HEK293 (cell line): ENCODE measurements around the gene AFAP1L2.

ENCODE experiments used
- CTCF ChIA-PET: fragments of 350-600 bp; formaldehyde crosslinking; extraction: SDS; loops from one replicate; lab custom pipeline; 2021; ENCODE audit warnings: antibody characterized with exemption; lab: Yijun Ruan, JAX
- POLR2A ChIA-PET: fragments of 300-600 bp; formaldehyde crosslinking; extraction: SDS; loops from one replicate; lab custom pipeline; 2020; ENCODE audit warnings: antibody characterized with exemption, inconsistent platforms; lab: Yijun Ruan, JAX
- H3K27ac ChIP-seq: fragments of 200-500 bp; sonication (Bioruptor generic); 2 replicates; pipeline ENCODE4 v1.5.1; 2014; ENCODE audit warnings: low read depth, low read length, control low read depth, inconsistent platforms; ENCODE audit errors: extremely low read depth
- H3K36me3 ChIP-seq, 2 experiments: fragments of 200-500 bp in 1 of 2; sonication (Bioruptor generic) in 1 of 2; 1 replicate in 1 of 2; 2 replicates in 1 of 2; pipeline ENCODE4 v1.5.1; 2014 to 2017; ENCODE audit warnings: inconsistent platforms in 2 of 2, low read length in 2 of 2; ENCODE audit not compliant: control insufficient read depth in 2 of 2, insufficient read depth in 1 of 2
- H3K4me1 ChIP-seq: fragments of 200-500 bp; sonication (Bioruptor generic); 2 replicates; pipeline ENCODE4 v1.5.1; 2014; ENCODE audit warnings: mild to moderate bottlenecking, low read length, inconsistent platforms; ENCODE audit not compliant: control insufficient read depth, insufficient read depth
- H3K4me3 ChIP-seq: 2 replicates; pipeline ENCODE4 v1.5.1; 2011; ENCODE audit warnings: low read depth, mild to moderate bottlenecking, control low read depth, low read length, moderate library complexity
- H3K9me3 ChIP-seq: fragments of 200-500 bp; sonication (Bioruptor generic); 2 replicates; pipeline ENCODE4 v1.5.1; 2014; ENCODE audit warnings: low read depth, low read length, inconsistent platforms; ENCODE audit not compliant: control insufficient read depth, insufficient read depth
- GFI1B ChIP-seq: fragments of 450-650 bp; formaldehyde crosslinking; IDR thresholded peaks from 2 replicates; pipeline ENCODE4 v1.5.1; 2016; ENCODE audit warnings: missing biosample characterization, missing genetic modification characterization
- GLI2 ChIP-seq: fragments of 450-650 bp; formaldehyde crosslinking; IDR thresholded peaks from 2 replicates; pipeline ENCODE4; 2017; ENCODE audit warnings: missing biosample characterization, missing genetic modification characterization, low read depth, borderline replicate concordance
- OSR2 ChIP-seq: fragments of 450-650 bp; formaldehyde crosslinking; IDR thresholded peaks from 2 replicates; pipeline ENCODE4 v1.5.1; 2016; ENCODE audit warnings: missing biosample characterization, missing genetic modification characterization
- ZFP37 ChIP-seq: fragments of 450-650 bp; formaldehyde crosslinking; IDR thresholded peaks from 2 replicates; pipeline ENCODE4 v1.5.1; 2016; ENCODE audit warnings: missing biosample characterization, missing genetic modification characterization
- ZFP41 ChIP-seq: fragments of 450-650 bp; formaldehyde crosslinking; IDR thresholded peaks from 2 replicates; pipeline ENCODE4 v1.5.1; 2016; ENCODE audit warnings: missing biosample characterization, missing genetic modification characterization, borderline replicate concordance
- ZNF211 ChIP-seq: fragments of 450-650 bp; formaldehyde crosslinking; IDR thresholded peaks from 2 replicates; pipeline ENCODE4 v1.5.1; 2016; ENCODE audit warnings: low read depth, missing biosample characterization, missing genetic modification characterization
- ZNF274 ChIP-seq, 2 experiments: fragments of 200-500 bp in 1 of 2; fragments of 450-650 bp in 1 of 2; sonication (Bioruptor generic) in 1 of 2; formaldehyde crosslinking in 1 of 2; IDR thresholded peaks; 2 replicates each; pipeline versions ENCODE4 v1.5.1 to v1.6.1; 2014 to 2016; ENCODE audit warnings: borderline replicate concordance in 1 of 2, inconsistent platforms in 1 of 2, low read length in 1 of 2, missing biosample characterization in 1 of 2, missing genetic modification characterization in 1 of 2
- ZNF341 ChIP-seq: fragments of 450-650 bp; formaldehyde crosslinking; IDR thresholded peaks from 2 replicates; pipeline ENCODE4; 2016; ENCODE audit warnings: low read depth, missing biosample characterization, missing genetic modification characterization
- ZNF664 ChIP-seq: fragments of 450-650 bp; formaldehyde crosslinking; IDR thresholded peaks from 2 replicates; pipeline ENCODE4 v1.5.1; 2016; ENCODE audit warnings: missing biosample characterization, missing genetic modification characterization
- ZNF837 ChIP-seq: fragments of 450-650 bp; formaldehyde crosslinking; IDR thresholded peaks from 2 replicates; pipeline ENCODE4 v1.5.1; 2016; ENCODE audit warnings: missing biosample characterization, missing genetic modification characterization
- TF ChIP-seq, protein P1 (sequence below): fragments of 450-650 bp; formaldehyde crosslinking; IDR thresholded peaks from 2 replicates; pipeline ENCODE4 v1.5.1; 2016; ENCODE audit warnings: missing biosample characterization, missing genetic modification characterization, low read depth
- TF ChIP-seq, protein P2 (sequence below): fragments of 450-650 bp; formaldehyde crosslinking; IDR thresholded peaks from 2 replicates; pipeline ENCODE4 v1.5.1; 2017; ENCODE audit warnings: missing biosample characterization, missing genetic modification characterization
- TF ChIP-seq, protein P3 (sequence below): fragments of 450-650 bp; formaldehyde crosslinking; IDR thresholded peaks from 2 replicates; pipeline ENCODE4 v1.5.1; 2016; ENCODE audit warnings: missing biosample characterization, missing genetic modification characterization, low read depth
- TF ChIP-seq, protein P4 (sequence below): fragments of 450-650 bp; formaldehyde crosslinking; IDR thresholded peaks from 2 replicates; pipeline ENCODE4 v1.5.1; 2016; ENCODE audit warnings: missing biosample characterization, missing genetic modification characterization, borderline replicate concordance

The AFAP1L2 gene

DNA sequence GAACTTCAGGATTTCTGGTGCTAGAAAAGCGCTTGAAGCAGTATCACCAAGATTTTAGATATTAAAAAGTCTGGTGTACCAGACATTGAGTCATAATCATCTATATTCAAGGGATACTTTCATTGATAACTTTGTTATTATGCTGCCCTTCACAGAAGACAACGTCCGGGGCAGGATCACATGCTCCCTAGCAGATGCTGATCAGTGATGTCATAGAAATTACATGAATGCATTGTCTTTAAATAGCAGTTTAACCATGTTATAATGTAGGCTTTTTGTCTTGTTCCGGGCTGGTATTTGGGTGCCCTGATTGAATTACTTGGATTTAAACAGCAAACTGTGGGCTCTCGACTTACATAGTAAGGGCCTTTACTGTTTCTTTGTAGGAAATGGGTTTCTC is 111.2 kb downstream of the AFAP1L2 start:
- POLR2A ChIA-PET, result no interaction called here

DNA sequence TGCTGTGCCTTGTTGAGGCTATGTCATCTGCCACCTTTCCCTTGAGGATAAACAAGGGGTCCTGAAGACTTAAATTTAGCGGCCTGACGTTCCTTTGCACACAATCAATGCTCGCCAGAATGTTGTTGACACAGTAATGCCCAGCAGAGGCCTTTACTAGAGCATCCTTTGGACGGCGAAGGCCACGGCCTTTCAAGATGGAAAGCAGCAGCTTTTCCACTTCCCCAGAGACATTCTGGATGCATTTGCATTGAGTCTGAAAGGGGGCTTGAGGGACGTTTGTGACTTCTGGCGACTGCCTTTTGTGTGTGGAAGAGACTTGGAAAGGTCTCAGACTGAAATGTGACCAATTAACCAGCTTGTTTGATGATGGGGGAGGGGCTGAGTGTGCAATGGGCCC is 112.8 kb downstream of the AFAP1L2 start:
- Histone ChIP-seq H3K9me3 (no peaks in the 10 kb centered on the region; the same call in 1 of the 2 replicates), H3K36me3 (peaks cover 0 to 12% of the 10 kb centered on the region in 2 experiments; a peak in 1 of 3 replicates), H3K4me1 (no peaks in the 10 kb centered on the region), H3K4me3 (no peak overlapping the region), H3K27ac (no peak overlapping the region)
- POLR2A ChIA-PET, result no interaction called here
- TF ChIP-seq ZNF664, result no peak
- CTCF ChIA-PET, result interaction anchor here (1.5 kb wide), 1 partner anchor 12 kb away, joined by 8 read pairs; no protein-coding TSS in a partner anchor

More for the DNA sequence above, 111.2 kb downstream of the AFAP1L2 start:
- H3K9me3 ChIP-seq, result no peaks in the 10 kb centered on the region; the same call in 1 of the 2 replicates
- H3K36me3 ChIP-seq, result peaks cover 0 to 16% of the 10 kb centered on the region in 2 experiments; a peak in 1 of 3 replicates
- no peaks in the 10 kb centered on the region for H3K4me1 ChIP-seq
- CTCF ChIA-PET, result interaction anchor here (1.0 kb wide), 1 partner anchor 11 kb away, joined by 9 read pairs; no protein-coding TSS in a partner anchor
- H3K4me3 ChIP-seq, result no peak overlapping the region
- TF ChIP-seq, protein P1, sequence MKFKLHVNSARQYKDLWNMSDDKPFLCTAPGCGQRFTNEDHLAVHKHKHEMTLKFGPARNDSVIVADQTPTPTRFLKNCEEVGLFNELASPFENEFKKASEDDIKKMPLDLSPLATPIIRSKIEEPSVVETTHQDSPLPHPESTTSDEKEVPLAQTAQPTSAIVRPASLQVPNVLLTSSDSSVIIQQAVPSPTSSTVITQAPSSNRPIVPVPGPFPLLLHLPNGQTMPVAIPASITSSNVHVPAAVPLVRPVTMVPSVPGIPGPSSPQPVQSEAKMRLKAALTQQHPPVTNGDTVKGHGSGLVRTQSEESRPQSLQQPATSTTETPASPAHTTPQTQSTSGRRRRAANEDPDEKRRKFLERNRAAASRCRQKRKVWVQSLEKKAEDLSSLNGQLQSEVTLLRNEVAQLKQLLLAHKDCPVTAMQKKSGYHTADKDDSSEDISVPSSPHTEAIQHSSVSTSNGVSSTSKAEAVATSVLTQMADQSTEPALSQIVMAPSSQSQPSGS (tag by site-specific recombination), result peak; percentile 37; the same call in 1 of the 2 replicates
- TF ChIP-seq OSR2 (tag by site-specific recombination) (no peak), ZNF211 (tag by site-specific recombination) (no peak)
- H3K27ac ChIP-seq, result no peak overlapping the region

DNA sequence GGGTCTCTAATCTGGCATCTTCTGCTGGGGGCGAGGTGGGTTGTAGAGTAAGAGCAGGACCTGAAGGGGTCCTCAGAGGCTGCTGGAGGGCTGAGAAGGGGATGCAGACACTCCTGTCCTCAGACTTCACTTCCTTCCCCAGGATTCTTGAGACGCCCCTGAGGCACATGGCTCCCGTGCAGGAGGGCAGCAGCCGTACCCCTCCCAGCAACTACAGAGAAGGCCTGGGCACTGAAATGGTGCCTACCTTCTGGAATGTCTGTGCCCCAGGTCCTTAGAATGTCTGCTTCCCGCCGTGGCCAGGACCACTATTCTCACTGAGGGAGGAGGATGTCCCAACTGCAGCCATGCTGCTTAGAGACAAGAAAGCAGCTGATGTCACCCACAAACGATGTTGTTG is 113.2 kb downstream of the AFAP1L2 start:
- TF ChIP-seq GFI1B (tag by site-specific recombination), result no peak
- TF ChIP-seq, protein P2, sequence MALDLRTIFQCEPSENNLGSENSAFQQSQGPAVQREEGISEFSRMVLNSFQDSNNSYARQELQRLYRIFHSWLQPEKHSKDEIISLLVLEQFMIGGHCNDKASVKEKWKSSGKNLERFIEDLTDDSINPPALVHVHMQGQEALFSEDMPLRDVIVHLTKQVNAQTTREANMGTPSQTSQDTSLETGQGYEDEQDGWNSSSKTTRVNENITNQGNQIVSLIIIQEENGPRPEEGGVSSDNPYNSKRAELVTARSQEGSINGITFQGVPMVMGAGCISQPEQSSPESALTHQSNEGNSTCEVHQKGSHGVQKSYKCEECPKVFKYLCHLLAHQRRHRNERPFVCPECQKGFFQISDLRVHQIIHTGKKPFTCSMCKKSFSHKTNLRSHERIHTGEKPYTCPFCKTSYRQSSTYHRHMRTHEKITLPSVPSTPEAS (tag by site-specific recombination), result no peak
- TF ChIP-seq ZNF837 (tag by site-specific recombination), result no peak
- TF ChIP-seq, protein P3, sequence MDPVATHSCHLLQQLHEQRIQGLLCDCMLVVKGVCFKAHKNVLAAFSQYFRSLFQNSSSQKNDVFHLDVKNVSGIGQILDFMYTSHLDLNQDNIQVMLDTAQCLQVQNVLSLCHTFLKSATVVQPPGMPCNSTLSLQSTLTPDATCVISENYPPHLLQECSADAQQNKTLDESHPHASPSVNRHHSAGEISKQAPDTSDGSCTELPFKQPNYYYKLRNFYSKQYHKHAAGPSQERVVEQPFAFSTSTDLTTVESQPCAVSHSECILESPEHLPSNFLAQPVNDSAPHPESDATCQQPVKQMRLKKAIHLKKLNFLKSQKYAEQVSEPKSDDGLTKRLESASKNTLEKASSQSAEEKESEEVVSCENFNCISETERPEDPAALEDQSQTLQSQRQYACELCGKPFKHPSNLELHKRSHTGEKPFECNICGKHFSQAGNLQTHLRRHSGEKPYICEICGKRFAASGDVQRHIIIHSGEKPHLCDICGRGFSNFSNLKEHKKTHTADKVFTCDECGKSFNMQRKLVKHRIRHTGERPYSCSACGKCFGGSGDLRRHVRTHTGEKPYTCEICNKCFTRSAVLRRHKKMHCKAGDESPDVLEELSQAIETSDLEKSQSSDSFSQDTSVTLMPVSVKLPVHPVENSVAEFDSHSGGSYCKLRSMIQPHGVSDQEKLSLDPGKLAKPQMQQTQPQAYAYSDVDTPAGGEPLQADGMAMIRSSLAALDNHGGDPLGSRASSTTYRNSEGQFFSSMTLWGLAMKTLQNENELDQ (tag by site-specific recombination), result no peak
- no peak for TF ChIP-seq ZNF341 (tag by site-specific recombination)
- TF ChIP-seq ZNF274 (IDR thresholded peaks at IDR 0.05; ENCODE audit: low read length), result no peak
- no peak for TF ChIP-seq ZNF274 (tag by site-specific recombination; IDR thresholded peaks at IDR 0.05; ENCODE audit: borderline replicate concordance)
- no peak for TF ChIP-seq GLI2 (tag by site-specific recombination)
- TF ChIP-seq, protein P4, sequence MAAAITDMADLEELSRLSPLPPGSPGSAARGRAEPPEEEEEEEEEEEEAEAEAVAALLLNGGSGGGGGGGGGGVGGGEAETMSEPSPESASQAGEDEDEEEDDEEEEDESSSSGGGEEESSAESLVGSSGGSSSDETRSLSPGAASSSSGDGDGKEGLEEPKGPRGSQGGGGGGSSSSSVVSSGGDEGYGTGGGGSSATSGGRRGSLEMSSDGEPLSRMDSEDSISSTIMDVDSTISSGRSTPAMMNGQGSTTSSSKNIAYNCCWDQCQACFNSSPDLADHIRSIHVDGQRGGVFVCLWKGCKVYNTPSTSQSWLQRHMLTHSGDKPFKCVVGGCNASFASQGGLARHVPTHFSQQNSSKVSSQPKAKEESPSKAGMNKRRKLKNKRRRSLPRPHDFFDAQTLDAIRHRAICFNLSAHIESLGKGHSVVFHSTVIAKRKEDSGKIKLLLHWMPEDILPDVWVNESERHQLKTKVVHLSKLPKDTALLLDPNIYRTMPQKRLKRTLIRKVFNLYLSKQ (tag by site-specific recombination), result no peak
- no peak for TF ChIP-seq ZFP37 (tag by site-specific recombination)
- no peak for TF ChIP-seq ZFP41
- CTCF ChIA-PET, result interaction anchor here (1.4 to 1.5 kb wide), 2 partner anchors 12 to 180 kb away, joined by 4 to 8 read pairs; no protein-coding TSS in a partner anchor
- POLR2A ChIA-PET, result no interaction called here

More for the DNA sequence above, 113.2 kb downstream of the AFAP1L2 start:
- Histone ChIP-seq H3K4me1 (no peaks in the 10 kb centered on the region), H3K27ac (no peak overlapping the region), H3K4me3 (no peak overlapping the region), H3K9me3 (no peaks in the 10 kb centered on the region; the same call in 1 of the 2 replicates), H3K36me3 (peaks cover 0 to 8% of the 10 kb centered on the region in 2 experiments; a peak in 1 of 3 replicates)
